ENCODE measurements around the gene DHX35.

Gene DHX35

GRCh38 chr20:39083761-39084160 is 121.6 kb downstream of the DHX35 start:
- TF ChIP-seq CTCF (IDR thresholded peaks at IDR 0.05; ENCODE audit: low read depth, low read length, missing control alignments) = no peak
- H3K4me3 ChIP-seq (replicated peaks; ENCODE audit: low read depth, low read length) = no peak overlapping the region
- no peak for DNase-seq (ENCODE audit: extremely low read depth, low read depth)

GRCh38 chr20:39089029-39089428 is 126.9 kb downstream of the DHX35 start:
- TF ChIP-seq CTCF (IDR thresholded peaks at IDR 0.05; ENCODE audit: low read depth, low read length, missing control alignments) = no peak
- no peak for DNase-seq (ENCODE audit: extremely low read depth, low read depth)
- H3K4me3 ChIP-seq (replicated peaks; ENCODE audit: low read depth, low read length) = no peak overlapping the region
